ENCODE data around the gene TMEM132D. TPM values are rescaled to one million over a fixed set of nuclear protein-coding genes. Genes with fewer than 3 reads are reported as not detected.

TMEM132D gene
- total RNA-seq, 1 experiment from 2014 or later, result 1.4 TPM

DNA sequence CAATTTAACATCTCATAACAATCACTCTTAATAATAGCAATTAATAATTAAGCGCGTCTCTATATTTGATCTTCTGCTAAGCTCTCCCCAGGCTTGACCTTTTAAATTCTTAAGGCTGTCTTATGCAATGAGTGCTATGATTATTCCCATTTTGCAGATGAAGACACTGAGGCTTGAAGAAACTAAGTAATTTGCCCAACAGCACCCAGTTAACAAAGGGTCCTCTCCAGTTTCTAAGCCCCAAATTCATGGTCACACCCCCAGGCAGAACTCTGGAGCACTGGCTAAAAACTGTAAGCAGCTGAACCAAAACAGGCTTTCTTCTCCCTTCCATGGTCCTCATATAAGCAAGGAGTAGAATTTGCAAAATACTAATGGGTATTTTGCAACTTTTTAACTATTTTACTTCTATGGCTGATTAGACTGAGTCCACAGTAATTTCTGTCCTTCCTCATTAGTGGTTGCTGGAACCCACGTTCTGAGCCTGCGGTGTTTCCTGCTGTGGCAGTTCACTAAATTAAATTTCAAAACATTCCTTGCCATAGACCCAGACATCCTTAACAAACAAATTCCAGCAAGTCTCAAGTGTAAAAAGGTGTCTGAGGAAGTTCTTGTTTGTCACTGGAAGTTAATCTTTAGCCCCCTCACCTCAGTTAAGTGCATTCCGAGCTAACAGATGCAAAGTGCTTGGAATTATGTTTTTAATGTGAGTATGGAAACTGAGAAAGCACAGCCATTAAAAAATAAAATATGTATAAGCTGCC is 76.5 kb downstream of the TMEM132D start:
- CTCF ChIA-PET, result no interaction called here
- DNase-seq (ENCODE audit: low spot score), result no peak
- H3K27ac Mint-ChIP-seq, result no peak overlapping the region
- no peak for TF ChIP-seq OVOL2 (CRISPR knock-in tag; IDR thresholded peaks at IDR 0.05; ENCODE audit: borderline replicate concordance)
- no peak for TF ChIP-seq ZMAT4 (CRISPR knock-in tag; IDR thresholded peaks at IDR 0.05)
- TF ChIP-seq SMAD4 (CRISPR knock-in tag; IDR thresholded peaks at IDR 0.05), result no peak
- no peak for TF ChIP-seq MLX (CRISPR knock-in tag; IDR thresholded peaks at IDR 0.05)
- no peak for TF ChIP-seq ZNF121 (CRISPR knock-in tag; IDR thresholded peaks at IDR 0.05)
- no peak for TF ChIP-seq FOXK1 (CRISPR knock-in tag; IDR thresholded peaks at IDR 0.05)
- TF ChIP-seq TEAD4 (CRISPR knock-in tag; IDR thresholded peaks at IDR 0.05), result no peak
- TF ChIP-seq, protein P1, sequence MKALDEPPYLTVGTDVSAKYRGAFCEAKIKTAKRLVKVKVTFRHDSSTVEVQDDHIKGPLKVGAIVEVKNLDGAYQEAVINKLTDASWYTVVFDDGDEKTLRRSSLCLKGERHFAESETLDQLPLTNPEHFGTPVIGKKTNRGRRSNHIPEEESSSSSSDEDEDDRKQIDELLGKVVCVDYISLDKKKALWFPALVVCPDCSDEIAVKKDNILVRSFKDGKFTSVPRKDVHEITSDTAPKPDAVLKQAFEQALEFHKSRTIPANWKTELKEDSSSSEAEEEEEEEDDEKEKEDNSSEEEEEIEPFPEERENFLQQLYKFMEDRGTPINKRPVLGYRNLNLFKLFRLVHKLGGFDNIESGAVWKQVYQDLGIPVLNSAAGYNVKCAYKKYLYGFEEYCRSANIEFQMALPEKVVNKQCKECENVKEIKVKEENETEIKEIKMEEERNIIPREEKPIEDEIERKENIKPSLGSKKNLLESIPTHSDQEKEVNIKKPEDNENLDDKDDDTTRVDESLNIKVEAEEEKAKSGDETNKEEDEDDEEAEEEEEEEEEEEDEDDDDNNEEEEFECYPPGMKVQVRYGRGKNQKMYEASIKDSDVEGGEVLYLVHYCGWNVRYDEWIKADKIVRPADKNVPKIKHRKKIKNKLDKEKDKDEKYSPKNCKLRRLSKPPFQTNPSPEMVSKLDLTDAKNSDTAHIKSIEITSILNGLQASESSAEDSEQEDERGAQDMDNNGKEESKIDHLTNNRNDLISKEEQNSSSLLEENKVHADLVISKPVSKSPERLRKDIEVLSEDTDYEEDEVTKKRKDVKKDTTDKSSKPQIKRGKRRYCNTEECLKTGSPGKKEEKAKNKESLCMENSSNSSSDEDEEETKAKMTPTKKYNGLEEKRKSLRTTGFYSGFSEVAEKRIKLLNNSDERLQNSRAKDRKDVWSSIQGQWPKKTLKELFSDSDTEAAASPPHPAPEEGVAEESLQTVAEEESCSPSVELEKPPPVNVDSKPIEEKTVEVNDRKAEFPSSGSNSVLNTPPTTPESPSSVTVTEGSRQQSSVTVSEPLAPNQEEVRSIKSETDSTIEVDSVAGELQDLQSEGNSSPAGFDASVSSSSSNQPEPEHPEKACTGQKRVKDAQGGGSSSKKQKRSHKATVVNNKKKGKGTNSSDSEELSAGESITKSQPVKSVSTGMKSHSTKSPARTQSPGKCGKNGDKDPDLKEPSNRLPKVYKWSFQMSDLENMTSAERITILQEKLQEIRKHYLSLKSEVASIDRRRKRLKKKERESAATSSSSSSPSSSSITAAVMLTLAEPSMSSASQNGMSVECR (CRISPR knock-in tag; IDR thresholded peaks at IDR 0.05; ENCODE audit: borderline replicate concordance), result no peak
- TF ChIP-seq ZNF512 (CRISPR knock-in tag; IDR thresholded peaks at IDR 0.05; ENCODE audit: borderline replicate concordance), result no peak
- no peak for TF ChIP-seq ATF2 (CRISPR knock-in tag; IDR thresholded peaks at IDR 0.05; ENCODE audit: borderline replicate concordance, low read depth)
- no peak for TF ChIP-seq ATF3 (CRISPR knock-in tag; conservative IDR thresholded peaks at IDR 0.05)
- no peak for TF ChIP-seq CREB1 (CRISPR knock-in tag; IDR thresholded peaks at IDR 0.05)
- no peak for TF ChIP-seq HMGXB4 (CRISPR knock-in tag; IDR thresholded peaks at IDR 0.05)
- TF ChIP-seq ZNF416 (CRISPR knock-in tag; IDR thresholded peaks at IDR 0.05), result no peak
- TF ChIP-seq, protein P2, sequence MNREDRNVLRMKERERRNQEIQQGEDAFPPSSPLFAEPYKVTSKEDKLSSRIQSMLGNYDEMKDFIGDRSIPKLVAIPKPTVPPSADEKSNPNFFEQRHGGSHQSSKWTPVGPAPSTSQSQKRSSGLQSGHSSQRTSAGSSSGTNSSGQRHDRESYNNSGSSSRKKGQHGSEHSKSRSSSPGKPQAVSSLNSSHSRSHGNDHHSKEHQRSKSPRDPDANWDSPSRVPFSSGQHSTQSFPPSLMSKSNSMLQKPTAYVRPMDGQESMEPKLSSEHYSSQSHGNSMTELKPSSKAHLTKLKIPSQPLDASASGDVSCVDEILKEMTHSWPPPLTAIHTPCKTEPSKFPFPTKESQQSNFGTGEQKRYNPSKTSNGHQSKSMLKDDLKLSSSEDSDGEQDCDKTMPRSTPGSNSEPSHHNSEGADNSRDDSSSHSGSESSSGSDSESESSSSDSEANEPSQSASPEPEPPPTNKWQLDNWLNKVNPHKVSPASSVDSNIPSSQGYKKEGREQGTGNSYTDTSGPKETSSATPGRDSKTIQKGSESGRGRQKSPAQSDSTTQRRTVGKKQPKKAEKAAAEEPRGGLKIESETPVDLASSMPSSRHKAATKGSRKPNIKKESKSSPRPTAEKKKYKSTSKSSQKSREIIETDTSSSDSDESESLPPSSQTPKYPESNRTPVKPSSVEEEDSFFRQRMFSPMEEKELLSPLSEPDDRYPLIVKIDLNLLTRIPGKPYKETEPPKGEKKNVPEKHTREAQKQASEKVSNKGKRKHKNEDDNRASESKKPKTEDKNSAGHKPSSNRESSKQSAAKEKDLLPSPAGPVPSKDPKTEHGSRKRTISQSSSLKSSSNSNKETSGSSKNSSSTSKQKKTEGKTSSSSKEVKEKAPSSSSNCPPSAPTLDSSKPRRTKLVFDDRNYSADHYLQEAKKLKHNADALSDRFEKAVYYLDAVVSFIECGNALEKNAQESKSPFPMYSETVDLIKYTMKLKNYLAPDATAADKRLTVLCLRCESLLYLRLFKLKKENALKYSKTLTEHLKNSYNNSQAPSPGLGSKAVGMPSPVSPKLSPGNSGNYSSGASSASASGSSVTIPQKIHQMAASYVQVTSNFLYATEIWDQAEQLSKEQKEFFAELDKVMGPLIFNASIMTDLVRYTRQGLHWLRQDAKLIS (CRISPR knock-in tag; IDR thresholded peaks at IDR 0.05; ENCODE audit: borderline replicate concordance), result no peak
- TF ChIP-seq IRF2 (CRISPR knock-in tag; IDR thresholded peaks at IDR 0.05; ENCODE audit: borderline replicate concordance, low read depth), result no peak
- TF ChIP-seq RELA (CRISPR knock-in tag; IDR thresholded peaks at IDR 0.05; ENCODE audit: borderline replicate concordance), result no peak
- no peak for TF ChIP-seq HMGA2 (CRISPR knock-in tag; IDR thresholded peaks at IDR 0.05)
- TF ChIP-seq ZBTB43 (CRISPR knock-in tag; IDR thresholded peaks at IDR 0.05), result no peak

More for the DNA sequence above, 76.5 kb downstream of the TMEM132D start:
- H3K4me3 Mint-ChIP-seq, result no peak overlapping the region
- H3K36me3 Mint-ChIP-seq, result peaks cover 56% of the 10 kb centered on the region
- H3K27me3 Mint-ChIP-seq (ENCODE audit: low read depth), result peaks cover 8% of the 10 kb centered on the region
- H3K9me3 Mint-ChIP-seq, result peaks cover 63% of the 10 kb centered on the region
- H3K4me1 Mint-ChIP-seq, result no peaks in the 10 kb centered on the region
- POLR2A ChIA-PET, result no interaction called here
- no peak for ATAC-seq

Measured in WTC11 (cell line).